Osteoblast (primary cell): ENCODE measurements around the gene PLCB4. TPM values are rescaled to one million over a fixed set of nuclear protein-coding genes. Genes with fewer than 3 reads are reported as not detected.

Experiments used
- DNase-seq: peaks from one replicate; pipeline ENCODE4 v3.0.0; 2011; ENCODE audit warnings: low spot score, mixed read lengths; ENCODE audit not compliant: insufficient read length; ENCODE audit errors: missing footprints
- H2AFZ ChIP-seq: 2 replicates; pipeline ENCODE4 v1.6.0; 2011; ENCODE audit warnings: mild to moderate bottlenecking, low read length
- H3K27ac ChIP-seq: 2 replicates; pipeline ENCODE4 v1.5.1; 2011; ENCODE audit warnings: mild to moderate bottlenecking, low read depth, low read length, moderate library complexity
- H3K27me3 ChIP-seq: 2 replicates; pipeline ENCODE4 v1.6.0; 2012; ENCODE audit warnings: mild to moderate bottlenecking, control low read depth, inconsistent platforms, low read length, moderate library complexity; ENCODE audit not compliant: insufficient read depth
- H3K36me3 ChIP-seq: 2 replicates; pipeline ENCODE4 v1.5.1; 2011; ENCODE audit warnings: mild to moderate bottlenecking, low read length, control low read depth, moderate library complexity; ENCODE audit not compliant: insufficient read depth
- H3K4me1 ChIP-seq: 2 replicates; pipeline ENCODE4 v1.5.1; 2011; ENCODE audit warnings: mild to moderate bottlenecking, low read length, control low read depth, moderate library complexity; ENCODE audit not compliant: insufficient read depth
- H3K4me2 ChIP-seq: 2 replicates; pipeline ENCODE4 v1.6.0; 2011; ENCODE audit warnings: mild to moderate bottlenecking, low read length; ENCODE audit not compliant: insufficient read depth
- H3K4me3 ChIP-seq: fragments of 200-600 bp; sonication (generic); 3 replicates; pipeline ENCODE4 v1.5.1; 2012; ENCODE audit warnings: mild to moderate bottlenecking, low read length, inconsistent platforms; ENCODE audit not compliant: insufficient read depth
- H3K79me2 ChIP-seq: 2 replicates; pipeline ENCODE4 v1.6.0; 2012; ENCODE audit warnings: mild to moderate bottlenecking, low read length, control low read depth, inconsistent platforms; ENCODE audit not compliant: insufficient read depth
- H3K9me3 ChIP-seq: 2 replicates; pipeline ENCODE4 v1.5.1; 2011; ENCODE audit warnings: low read depth, low read length, control low read depth
- H4K20me1 ChIP-seq: 2 replicates; pipeline ENCODE4 v1.6.0; 2012; ENCODE audit warnings: mild to moderate bottlenecking, low read length, control low read depth; ENCODE audit not compliant: insufficient read depth
- CTCF ChIP-seq: IDR thresholded peaks from 2 replicates; pipeline ENCODE4 v1.5.1; 2011; ENCODE audit warnings: mild to moderate bottlenecking, low read depth, low read length, moderate library complexity; ENCODE audit errors: extremely low read depth
- total RNA-seq: library from RNA; depleted of rRNA; stranded (reverse); fragments of >200 nt; gene quantifications from 2 replicates; pipeline ENCODE4 v1.2.3, GENCODE V29; 2012

Gene PLCB4
- total RNA-seq, 1 donor, result 13.0 TPM

- no peaks in the 10 kb centered on the region for H3K27me3 ChIP-seq
- H3K4me1 ChIP-seq, result peaks cover 4% of the 10 kb centered on the region
- no peaks in the 10 kb centered on the region for H3K79me2 ChIP-seq
- DNase-seq, result no peak
- H3K4me2 ChIP-seq, result no peak overlapping the region
- H3K9me3 ChIP-seq, result no peaks in the 10 kb centered on the region
- H3K4me3 ChIP-seq, result no peak overlapping the region
- H4K20me1 ChIP-seq, result no peaks in the 10 kb centered on the region
- TF ChIP-seq CTCF, result no peak
- H3K36me3 ChIP-seq, result peaks cover 16% of the 10 kb centered on the region
- H3K27ac ChIP-seq, result no peak overlapping the region
- no peak overlapping the region for H2AFZ ChIP-seq
Observed at GRCh38 chr20:9388160-9388812, 319.4 kb downstream of the PLCB4 start.

GRCh38 chr20:9388813-9389161 is 319.9 kb downstream of the PLCB4 start:
- no peaks in the 10 kb centered on the region for H3K27me3 ChIP-seq
- H3K4me3 ChIP-seq, result no peak overlapping the region
- no peak overlapping the region for H3K27ac ChIP-seq
- no peak for TF ChIP-seq CTCF
- no peaks in the 10 kb centered on the region for H3K9me3 ChIP-seq
- H3K4me1 ChIP-seq, result peaks cover 4% of the 10 kb centered on the region
- H3K36me3 ChIP-seq, result peaks cover 12% of the 10 kb centered on the region
- H3K79me2 ChIP-seq, result no peaks in the 10 kb centered on the region
- H3K4me2 ChIP-seq, result no peak overlapping the region
- no peaks in the 10 kb centered on the region for H4K20me1 ChIP-seq
- DNase-seq, result no peak
- no peak overlapping the region for H2AFZ ChIP-seq

- Histone ChIP-seq H4K20me1 (no peaks in the 10 kb centered on the region), H3K27me3 (no peaks in the 10 kb centered on the region), H3K27ac (no peak overlapping the region), H3K36me3 (peaks cover 7% of the 10 kb centered on the region), H2AFZ (no peak overlapping the region), H3K4me1 (peaks cover 4% of the 10 kb centered on the region), H3K9me3 (no peaks in the 10 kb centered on the region), H3K79me2 (no peaks in the 10 kb centered on the region), H3K4me3 (no peak overlapping the region), H3K4me2 (no peak overlapping the region)
- DNase-seq, result no peak
- no peak for TF ChIP-seq CTCF
Observed at GRCh38 chr20:9389346-9389745, 320.5 kb downstream of the PLCB4 start.

GRCh38 chr20:9390441-9390840 is 321.6 kb downstream of the PLCB4 start:
- DNase-seq, result no peak
- no peak for TF ChIP-seq CTCF
- Histone ChIP-seq H3K4me1 (peaks cover 4% of the 10 kb centered on the region), H4K20me1 (no peaks in the 10 kb centered on the region), H3K27ac (no peak overlapping the region), H3K9me3 (no peaks in the 10 kb centered on the region), H3K79me2 (no peaks in the 10 kb centered on the region), H3K4me2 (no peak overlapping the region), H3K27me3 (no peaks in the 10 kb centered on the region), H2AFZ (no peak overlapping the region), H3K36me3 (peaks cover 10% of the 10 kb centered on the region), H3K4me3 (no peak overlapping the region)
